Fibroblast of villous mesenchyme (primary cell): ENCODE data around the gene APPL2. TPM values are rescaled to one million over a fixed set of nuclear protein-coding genes. Genes with fewer than 3 reads are reported as not detected.

Experiments used
- DNase-seq: peaks from one replicate; pipeline ENCODE4 v3.0.0-alpha.2; 2010; ENCODE audit warnings: low read depth
- H3K4me3 ChIP-seq: 2 replicates; pipeline ENCODE4 v1.5.1; 2011; ENCODE audit warnings: low read depth, mild to moderate bottlenecking, low read length
- CTCF ChIP-seq: IDR thresholded peaks from 2 replicates; pipeline ENCODE4 v1.5.1; 2012; ENCODE audit warnings: low read depth, mild to moderate bottlenecking, low read length; ENCODE audit not compliant: insufficient read depth
- total RNA-seq: library from RNA; depleted of rRNA; stranded (reverse); fragments of >200 nt; gene quantifications from 2 replicates; pipeline ENCODE4 v1.2.3, GENCODE V29; 2012

Gene APPL2
- 40.9 and 60.9 TPM in 2 replicates for total RNA-seq

- TF ChIP-seq CTCF: peak; percentile 27
- H3K4me3 ChIP-seq: peak within 1 kb of the TSS; percentile 71
- DNase-seq: peak; percentile 89
Measured at GRCh38 chr12:105235732-105236476, at the start of gene APPL2. TSS of gene APPL2 (minus strand) at chr12:105236174. CDS start at chr12:105236012, 162 bp downstream.

GRCh38 chr12:105285378-105285777 is 49.4 kb upstream of the APPL2 start:
- no peak for DNase-seq
- TF ChIP-seq CTCF: no peak
- H3K4me3 ChIP-seq: no peak overlapping the region

GRCh38 chr12:105281694-105282049 is 45.7 kb upstream of the APPL2 start:
- no peak for TF ChIP-seq CTCF
- DNase-seq: no peak
- H3K4me3 ChIP-seq: no peak overlapping the region

- TF ChIP-seq CTCF: no peak
- no peak for DNase-seq
- H3K4me3 ChIP-seq: no peak overlapping the region
Measured at GRCh38 chr12:105280966-105281693, 45.2 kb upstream of the APPL2 start.

- DNase-seq: peak; percentile 51
- no peak overlapping the region for H3K4me3 ChIP-seq
- peak; percentile 71 for TF ChIP-seq CTCF
Measured at GRCh38 chr12:105279460-105280056, 43.6 kb upstream of the APPL2 start.

GRCh38 chr12:105278043-105278697 is 42.2 kb upstream of the APPL2 start:
- peak; percentile 43 for TF ChIP-seq CTCF
- no peak overlapping the region for H3K4me3 ChIP-seq
- DNase-seq: peak; percentile 25
